G401 (cell line): Measurements from ENCODE around the gene RBM48. TPM values are rescaled to one million over a fixed set of nuclear protein-coding genes. Genes with fewer than 3 reads are reported as not detected.
"Not testable (repeated sequence)": the region's sequence is repeated elsewhere in the genome, so short reads cannot be mapped to it uniquely, and the experiment has no call there.

Source experiments
- DNase-seq: peaks from one replicate; pipeline ENCODE4 v3.0.0-alpha.2; 2015; ENCODE audit warnings: low spot score
- in situ Hi-C: cut with HindIII; loops from 2 replicates; pipeline ENCODE4 v1.10.0; 2016; ENCODE audit warnings: low sequenced_read_pairs, mixed read lengths
- total RNA-seq: library from RNA; depleted of rRNA; stranded (reverse); fragments of >200 nt; shearing (Covaris generic); gene quantifications from 2 replicates; pipeline ENCODE4 v1.2.3, GENCODE V29; 2014

RBM48 gene
- total RNA-seq, 1 experiment from 2014 or later: 0.81 TPM

GRCh38 chr7:92528958-92529264 lies 316 bp downstream of the RBM48 start:
- no peak for DNase-seq
- in situ Hi-C loops: no loop called here

GRCh38 chr7:92534572-92534971 lies 6.0 kb downstream of the RBM48 start:
- no peak for DNase-seq
- in situ Hi-C loops: no loop called here

DNA sequence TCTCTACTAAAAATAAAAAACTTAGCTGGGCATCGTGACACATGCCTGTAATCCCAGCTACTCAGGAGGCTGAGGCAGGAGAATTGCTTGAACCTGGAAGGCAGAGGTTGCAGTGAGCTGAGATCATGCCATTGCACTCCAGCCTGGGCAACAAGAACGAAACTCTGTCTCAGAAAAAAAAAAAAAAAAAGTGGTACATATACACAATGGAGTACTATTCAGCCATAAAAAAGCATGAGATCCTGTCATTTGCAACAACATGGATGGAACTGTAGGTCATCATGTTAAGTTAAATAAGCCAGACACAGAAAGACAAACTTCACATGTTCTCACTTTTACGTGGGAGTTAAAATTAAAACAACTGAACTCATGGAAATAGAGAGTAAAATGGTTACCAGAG lies 14.9 kb downstream of the RBM48 start:
- in situ Hi-C loops, DNase-seq: not testable (repeated sequence)

GRCh38 chr7:92545116-92545515 lies 16.5 kb downstream of the RBM48 start:
- DNase-seq, in situ Hi-C loops: not testable (repeated sequence)

GRCh38 chr7:92546856-92547497 lies 18.4 kb downstream of the RBM48 start:
- DNase-seq: no peak

DNA sequence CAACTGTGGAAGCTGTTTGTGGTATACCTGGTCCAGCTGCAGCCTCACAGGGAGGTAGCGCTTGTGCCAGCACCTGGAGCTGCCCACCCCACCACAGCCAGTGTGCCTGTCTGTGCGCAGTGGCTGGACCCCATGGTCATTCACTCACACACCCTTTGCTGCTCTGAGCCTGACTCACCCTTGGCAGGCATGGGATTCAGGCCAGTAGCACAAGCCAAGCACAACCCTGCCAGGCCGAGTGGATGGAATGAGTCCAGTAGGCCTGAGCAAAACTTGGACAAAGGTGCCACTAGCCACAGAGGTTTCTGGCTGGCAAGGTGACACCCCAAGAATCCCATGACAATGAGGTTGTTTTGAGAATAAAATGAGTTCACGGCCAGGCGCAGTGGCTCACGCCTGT lies 19.0 kb downstream of the RBM48 start:
- in situ Hi-C loops: no loop called here
- DNase-seq: no peak

More at GRCh38 chr7:92546856-92547497, 18.4 kb downstream of the RBM48 start:
- in situ Hi-C loops: no loop called here

DNA sequence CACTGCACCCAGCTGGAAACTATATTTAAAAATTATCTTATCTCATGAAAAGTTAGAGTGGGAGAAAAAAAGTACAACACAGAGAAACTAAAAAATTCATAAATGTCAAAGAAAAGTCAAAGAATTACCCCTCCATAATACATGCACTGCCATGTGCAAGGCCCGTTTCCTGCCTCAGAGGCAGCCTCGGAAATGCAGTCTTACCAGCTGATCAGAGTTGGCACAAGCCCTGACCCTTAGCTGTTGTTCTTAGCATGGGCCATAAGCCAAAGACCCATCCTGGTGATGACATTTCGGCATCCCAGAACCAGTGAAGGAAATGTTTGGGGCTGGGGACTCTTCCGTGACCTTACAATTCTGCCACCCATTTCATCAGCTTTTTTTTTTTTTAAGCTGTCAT lies 21.6 kb downstream of the RBM48 start:
- in situ Hi-C loops: no loop called here

GRCh38 chr7:92557249-92557648 lies 28.7 kb downstream of the RBM48 start:
- no peak for DNase-seq
- in situ Hi-C loops: no loop called here

More for the DNA sequence above, 21.6 kb downstream of the RBM48 start:
- no peak for DNase-seq

DNA sequence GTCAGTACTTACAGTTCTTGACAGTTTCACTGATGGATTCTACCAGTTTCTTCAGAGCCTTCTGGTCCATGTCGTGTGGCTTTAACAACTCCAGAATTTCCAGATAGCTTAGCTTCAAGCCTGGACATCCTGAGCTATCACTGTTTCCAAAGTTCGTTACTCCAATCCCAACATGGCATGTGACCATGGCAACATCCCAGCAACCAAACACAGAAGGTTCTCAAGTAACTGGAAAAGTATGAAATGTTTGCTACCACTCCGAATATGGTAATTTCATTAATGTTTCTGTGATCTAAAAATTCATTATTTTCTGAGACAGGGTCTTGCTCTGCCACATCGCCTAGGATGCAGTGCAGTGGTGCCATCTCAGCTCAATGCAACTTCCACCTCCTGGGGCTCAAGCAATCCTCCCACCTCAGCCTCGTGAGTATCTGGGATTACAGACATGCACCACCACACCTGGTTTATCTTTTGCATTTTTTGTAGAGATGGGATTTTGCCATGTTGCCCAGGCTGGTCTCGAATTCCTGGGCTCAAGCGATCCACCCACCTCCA lies 29.3 kb downstream of the RBM48 start:
- DNase-seq: no peak
- in situ Hi-C loops: no loop called here

GRCh38 chr7:92560602-92561001 lies 32.0 kb downstream of the RBM48 start:
- in situ Hi-C loops: no loop called here
- no peak for DNase-seq

DNA sequence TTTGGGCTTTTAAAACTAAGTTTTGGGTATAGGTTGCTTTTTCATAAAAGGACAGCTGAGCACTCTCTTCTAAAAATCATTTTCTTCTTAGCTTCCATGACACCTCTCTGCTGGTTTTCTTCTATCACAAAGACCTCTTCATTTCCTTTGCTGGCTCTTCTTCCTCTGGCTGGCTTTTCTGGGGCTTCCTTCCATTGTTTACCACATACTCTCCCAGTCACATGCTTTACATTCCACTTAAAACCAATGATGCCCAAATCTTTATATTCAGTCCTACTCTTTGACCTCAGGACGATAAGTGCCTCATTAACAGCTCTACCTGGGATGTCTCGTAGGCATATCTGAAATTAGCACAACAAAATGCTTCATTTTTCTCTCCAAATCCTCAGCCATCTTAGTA lies 34.8 kb downstream of the RBM48 start:
- in situ Hi-C loops: no loop called here
- DNase-seq: no peak

DNA sequence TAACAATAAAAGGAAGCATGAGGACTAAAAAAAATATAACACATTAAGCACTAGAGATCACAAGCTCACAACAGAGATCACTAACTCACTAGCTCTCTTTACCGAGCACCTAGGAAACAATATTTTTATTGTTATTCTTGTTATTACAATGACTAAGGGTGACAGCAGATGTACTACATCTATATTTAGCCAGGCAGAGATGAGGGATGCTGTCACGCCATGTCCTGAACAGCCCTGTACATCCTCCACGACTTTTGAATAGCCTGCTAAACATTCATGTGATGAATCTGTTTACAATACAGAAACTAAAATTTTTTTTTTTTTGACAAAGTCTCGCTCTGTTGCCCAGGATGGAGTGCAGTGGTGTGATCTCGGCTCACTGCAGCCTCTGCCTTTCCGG lies 38.9 kb downstream of the RBM48 start:
- DNase-seq: no peak
- in situ Hi-C loops: no loop called here

- DNase-seq: no peak
- in situ Hi-C loops: no loop called here
These were observed 40.5 kb downstream of the RBM48 start for GRCh38 chr7:92569137-92569536.

DNA sequence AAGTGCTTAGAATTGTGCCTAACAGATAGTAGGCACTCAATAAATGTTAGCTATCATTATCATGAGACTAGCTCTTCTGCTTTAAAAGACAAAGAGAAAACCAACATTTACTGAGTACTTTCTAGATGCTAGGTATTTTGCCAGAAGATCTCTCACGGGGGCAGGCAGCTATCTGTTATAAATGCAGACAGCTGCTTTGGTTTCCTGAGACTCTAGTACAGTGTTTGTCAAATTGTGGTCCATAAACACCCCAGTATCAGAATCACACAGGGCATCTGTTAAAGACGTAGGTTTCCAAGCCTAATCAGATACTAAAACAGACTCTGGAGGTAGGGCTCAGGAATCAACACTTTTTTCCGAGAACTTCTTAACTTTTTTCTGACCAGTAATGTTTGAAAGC lies 47.7 kb downstream of the RBM48 start:
- in situ Hi-C loops: no loop called here
- DNase-seq: no peak

DNA sequence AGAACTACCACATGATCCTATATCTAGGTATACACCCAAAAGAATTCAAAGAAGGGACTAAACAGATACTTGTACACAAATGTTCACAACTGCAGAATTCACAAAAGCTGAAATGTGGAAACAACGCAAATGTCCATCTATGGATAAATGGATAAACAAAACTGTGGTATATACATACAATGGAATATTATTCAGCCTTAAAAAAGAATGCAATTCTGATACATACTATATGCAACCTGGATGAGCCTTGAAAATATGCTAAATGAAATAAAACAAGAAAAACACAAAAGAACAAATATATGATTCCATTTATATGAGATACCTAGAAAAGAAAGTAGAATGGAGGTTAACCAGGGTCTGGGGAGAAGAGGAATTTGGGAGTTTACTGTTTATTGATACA lies 54.4 kb downstream of the RBM48 start:
- no peak for DNase-seq
- in situ Hi-C loops: no loop called here

DNA sequence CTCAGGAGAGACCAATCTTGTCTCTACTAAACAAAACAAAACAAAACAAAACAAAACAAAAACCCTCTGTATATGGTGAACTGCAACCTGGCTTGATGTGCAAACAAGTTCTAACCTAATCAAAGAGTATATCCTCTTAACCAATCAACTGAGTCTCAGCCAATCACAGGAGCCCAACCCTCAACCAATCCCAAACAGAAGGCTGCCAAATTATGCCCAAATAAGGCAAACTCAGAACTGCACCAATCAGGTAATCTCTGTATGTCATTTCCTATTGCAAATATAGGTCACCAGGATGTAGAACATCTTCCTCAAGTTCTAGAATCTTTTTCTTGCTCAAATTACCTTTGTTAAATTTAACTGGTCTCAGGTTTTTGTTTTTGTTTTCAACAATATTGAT lies 56.4 kb downstream of the RBM48 start:
- DNase-seq: no peak
- in situ Hi-C loops: no loop called here

DNA sequence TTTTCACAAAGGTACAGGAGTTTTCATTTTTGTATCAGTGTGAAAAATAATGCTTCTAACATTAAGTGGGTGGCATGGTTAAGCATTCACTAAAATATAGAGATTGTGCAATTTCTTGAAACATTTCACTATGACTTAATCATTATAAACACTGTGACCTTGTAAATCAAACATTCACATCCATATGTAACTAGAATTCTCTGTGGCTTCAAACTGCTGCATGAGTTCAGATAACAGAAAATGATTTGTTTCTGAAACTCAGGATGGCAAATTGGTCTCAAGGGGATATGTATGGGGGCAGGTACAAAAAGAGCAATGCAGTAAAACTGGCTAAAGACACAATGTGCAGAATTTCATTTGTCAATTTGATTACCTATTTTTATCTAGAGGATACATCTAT lies 57.8 kb downstream of the RBM48 start:
- DNase-seq: no peak
- in situ Hi-C loops: no loop called here

DNA sequence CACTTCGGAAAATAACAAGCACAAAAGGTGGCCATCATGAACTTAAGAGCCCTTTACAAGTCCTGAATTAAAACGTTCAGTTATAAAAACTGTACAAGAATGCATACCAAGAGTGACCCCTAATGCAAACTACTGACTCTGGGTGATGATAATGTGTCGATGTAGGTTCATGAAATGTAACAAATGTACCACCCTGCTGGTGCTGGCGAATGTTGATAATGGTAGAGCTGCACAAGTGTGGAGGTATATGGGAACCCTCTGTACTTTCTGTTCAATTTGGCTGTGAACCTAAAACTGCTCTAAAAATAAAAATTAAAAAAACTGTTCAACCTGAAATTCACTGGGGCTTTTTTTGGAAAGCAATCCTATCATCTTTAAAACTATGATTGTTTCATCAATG lies 58.2 kb downstream of the RBM48 start:
- in situ Hi-C loops: no loop called here
- no peak for DNase-seq
